Activated CD8-positive, alpha-beta memory T cell treated with anti-CD3 and anti-CD28 coated beads for 48 hours (primary cell): ENCODE results near the gene VSIG10.

Experiments used
- DNase-seq, 3 experiments: peaks; one replicate each; pipeline ENCODE4 v3.0.0-alpha.2; 2020; ENCODE audit warnings: low read depth in 2 of 3, low spot score in 2 of 3

The VSIG10 gene

GRCh38 chr12:118060301-118061010, 43.4 kb downstream of the VSIG10 start:
- peak in 1 of 3 experiments; percentile 29 for DNase-seq

- DNase-seq, result no peak
Measured at GRCh38 chr12:118059341-118060191, 44.2 kb downstream of the VSIG10 start.

DNA sequence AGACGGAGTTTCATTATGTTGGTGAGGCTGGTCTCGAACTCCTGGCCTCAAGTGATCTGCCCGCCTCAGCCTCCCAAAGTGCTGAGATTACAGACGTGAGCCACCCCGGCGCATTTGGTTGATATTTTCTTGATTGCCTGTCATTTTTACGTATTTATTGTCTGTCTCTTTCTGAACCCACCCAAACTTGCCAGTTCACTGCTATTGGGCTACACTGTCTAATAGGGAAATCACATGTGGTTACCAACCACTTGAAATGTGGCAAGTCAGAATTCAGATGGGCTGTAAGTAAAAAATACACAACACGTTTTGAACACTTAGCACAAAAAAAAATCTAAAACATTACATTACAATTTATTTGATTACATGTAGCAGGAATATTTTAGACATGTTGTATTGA, 44.9 kb downstream of the VSIG10 start:
- DNase-seq, result no peak

- no peak for DNase-seq
Measured at GRCh38 chr12:118058227-118058626, 45.6 kb downstream of the VSIG10 start.

GRCh38 chr12:118055865-118056773, 47.7 kb downstream of the VSIG10 start:
- DNase-seq, result no peak

DNA sequence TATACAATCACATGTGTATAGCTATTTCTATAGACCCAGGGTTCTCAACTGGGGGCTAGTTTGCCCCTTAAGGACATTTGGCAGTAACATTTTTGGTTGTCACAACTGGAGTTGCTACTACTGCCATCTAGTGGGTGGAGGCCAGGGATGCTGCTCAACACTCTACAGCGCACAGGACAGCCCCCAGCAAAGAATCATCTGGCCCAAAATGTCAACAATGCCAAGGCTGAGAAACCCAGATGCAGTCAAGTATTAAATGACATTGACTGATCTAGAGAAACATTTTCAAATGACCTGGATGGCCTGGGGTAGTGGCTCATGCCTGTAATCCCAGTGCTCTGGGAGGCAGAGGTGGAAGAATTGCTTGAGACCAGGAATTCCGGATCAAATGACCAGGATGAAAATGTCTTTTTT, 48.7 kb downstream of the VSIG10 start:
- DNase-seq, result peak in 2 of 3 experiments; percentile 38 to 42

DNA sequence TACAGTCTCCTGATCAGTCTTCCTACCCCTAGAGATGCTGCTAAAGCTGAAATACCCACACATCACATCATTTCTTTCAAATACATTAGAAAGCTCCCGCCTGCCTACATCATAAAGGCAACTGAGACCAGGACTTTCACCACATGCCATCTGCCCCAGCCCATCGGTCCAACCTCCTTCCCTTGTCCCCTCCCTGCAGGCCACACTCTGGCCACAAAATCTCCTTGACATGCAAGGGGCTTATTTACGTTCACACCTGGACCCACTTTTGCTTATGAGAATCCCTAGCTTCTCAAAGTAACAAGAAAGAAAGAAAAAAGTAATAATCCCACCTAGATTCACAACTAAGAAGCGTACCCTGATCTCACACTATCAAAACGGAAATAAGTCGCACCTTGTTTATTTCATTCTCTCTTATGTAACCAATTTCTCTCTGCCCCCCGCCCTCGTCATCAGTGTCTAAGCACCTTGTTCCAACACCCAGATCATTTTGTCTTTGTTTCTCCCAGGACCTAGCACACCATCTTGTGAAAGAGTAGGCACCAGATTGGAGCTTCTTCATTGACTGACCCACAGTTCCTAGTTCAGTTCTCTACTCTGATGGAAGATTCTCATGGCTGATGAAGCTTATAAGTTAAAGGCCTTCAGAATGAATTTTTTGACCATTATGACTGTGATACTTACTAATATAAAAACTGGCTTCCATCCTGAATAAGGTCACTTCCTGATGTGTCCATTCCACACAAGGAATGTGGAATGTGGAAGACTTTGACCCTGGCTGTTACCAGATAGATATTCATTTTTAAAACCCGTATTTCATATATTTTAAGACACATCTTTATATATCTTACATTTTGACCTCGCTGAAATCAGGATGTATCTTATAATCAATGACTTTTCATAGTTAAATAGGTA, 50.5 kb downstream of the VSIG10 start:
- no peak for DNase-seq

- no peak for DNase-seq
Measured at GRCh38 chr12:118052324-118053070, 51.3 kb downstream of the VSIG10 start.

- DNase-seq, result no peak
Measured at GRCh38 chr12:118050972-118051910, 52.6 kb downstream of the VSIG10 start.

GRCh38 chr12:118046430-118046829, 57.4 kb downstream of the VSIG10 start:
- no peak for DNase-seq

DNA sequence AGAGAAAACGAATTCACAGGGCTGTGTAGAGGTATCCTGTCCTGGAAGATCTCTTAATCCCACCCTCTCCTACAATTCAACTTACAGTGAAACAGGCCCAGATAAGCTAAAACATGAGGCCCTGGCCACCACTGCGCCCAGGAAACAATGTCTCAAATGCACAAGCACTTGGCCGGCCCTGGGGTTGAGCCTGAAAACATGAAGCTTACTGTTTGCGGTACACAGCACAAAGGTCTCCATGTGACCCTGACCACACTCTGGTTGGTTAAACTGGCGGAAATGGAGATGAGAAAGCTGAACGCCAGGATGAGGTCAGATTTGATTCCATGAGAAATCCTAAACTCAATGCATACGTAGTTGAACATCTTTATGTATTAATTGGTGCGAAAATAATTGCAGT, 59.2 kb downstream of the VSIG10 start:
- no peak for DNase-seq

DNA sequence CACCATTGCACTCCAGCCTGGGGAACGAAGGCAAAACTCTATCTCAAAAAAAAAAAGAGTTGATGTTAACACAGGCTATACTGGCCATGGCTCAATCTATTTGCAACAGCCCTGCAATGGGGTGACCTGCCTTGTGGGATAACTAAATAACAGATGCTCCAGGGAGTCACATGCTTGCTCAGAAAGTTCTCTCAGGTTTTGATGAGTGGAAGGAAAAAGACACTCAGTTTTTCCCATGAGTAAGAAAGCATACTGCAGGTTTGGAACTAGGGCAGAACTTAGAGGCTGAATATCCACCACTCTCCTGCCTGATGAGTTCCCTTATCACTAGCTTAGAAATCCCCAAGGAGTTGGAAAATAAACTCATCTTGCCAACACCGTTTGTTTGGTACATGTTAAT, 59.7 kb downstream of the VSIG10 start:
- no peak for DNase-seq

DNA sequence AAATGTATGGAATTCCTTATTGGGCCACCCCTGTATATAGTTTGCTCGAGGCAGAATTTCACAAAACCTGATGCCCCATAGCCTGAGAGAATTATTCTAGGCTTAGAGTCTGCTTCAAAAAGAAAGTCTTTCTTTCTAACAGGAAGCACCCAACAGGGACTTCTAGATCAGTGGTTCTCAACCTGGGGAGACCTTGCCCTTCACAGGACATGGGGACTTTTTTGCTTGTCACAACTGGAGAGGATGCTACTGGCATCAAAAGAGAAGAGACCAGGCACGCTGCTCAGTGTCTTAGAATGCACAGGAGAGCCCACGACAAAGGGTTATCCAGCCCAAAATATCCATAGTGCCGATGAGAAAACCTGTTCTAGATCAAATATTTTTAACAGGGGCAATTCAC, 61.7 kb downstream of the VSIG10 start:
- no peak for DNase-seq

DNA sequence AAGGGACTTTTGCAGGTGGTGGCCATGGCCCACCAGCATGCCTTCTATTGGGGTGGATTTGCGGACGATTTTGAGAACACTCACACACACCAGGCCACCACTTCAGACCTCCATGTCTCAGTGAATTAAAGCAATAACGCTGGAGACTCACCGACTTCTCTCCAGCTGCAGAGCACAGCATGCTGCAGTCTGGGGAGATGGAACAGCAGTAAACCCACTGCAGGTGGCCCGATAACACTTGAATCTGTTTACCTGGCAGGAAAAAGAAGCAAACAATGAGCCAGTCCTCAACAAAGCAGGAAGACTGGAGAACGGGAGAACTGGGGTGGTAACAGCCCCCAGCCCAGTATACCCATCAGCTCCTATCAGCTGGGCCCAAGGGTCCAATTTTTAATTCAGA, 65.7 kb downstream of the VSIG10 start:
- no peak for DNase-seq

GRCh38 chr12:118036672-118037411, 67.0 kb downstream of the VSIG10 start:
- no peak for DNase-seq

- DNase-seq, result no peak
Measured at GRCh38 chr12:118035190-118036041, 68.4 kb downstream of the VSIG10 start.
